ENCODE results near the gene PLEKHA7.

The PLEKHA7 gene

DNA sequence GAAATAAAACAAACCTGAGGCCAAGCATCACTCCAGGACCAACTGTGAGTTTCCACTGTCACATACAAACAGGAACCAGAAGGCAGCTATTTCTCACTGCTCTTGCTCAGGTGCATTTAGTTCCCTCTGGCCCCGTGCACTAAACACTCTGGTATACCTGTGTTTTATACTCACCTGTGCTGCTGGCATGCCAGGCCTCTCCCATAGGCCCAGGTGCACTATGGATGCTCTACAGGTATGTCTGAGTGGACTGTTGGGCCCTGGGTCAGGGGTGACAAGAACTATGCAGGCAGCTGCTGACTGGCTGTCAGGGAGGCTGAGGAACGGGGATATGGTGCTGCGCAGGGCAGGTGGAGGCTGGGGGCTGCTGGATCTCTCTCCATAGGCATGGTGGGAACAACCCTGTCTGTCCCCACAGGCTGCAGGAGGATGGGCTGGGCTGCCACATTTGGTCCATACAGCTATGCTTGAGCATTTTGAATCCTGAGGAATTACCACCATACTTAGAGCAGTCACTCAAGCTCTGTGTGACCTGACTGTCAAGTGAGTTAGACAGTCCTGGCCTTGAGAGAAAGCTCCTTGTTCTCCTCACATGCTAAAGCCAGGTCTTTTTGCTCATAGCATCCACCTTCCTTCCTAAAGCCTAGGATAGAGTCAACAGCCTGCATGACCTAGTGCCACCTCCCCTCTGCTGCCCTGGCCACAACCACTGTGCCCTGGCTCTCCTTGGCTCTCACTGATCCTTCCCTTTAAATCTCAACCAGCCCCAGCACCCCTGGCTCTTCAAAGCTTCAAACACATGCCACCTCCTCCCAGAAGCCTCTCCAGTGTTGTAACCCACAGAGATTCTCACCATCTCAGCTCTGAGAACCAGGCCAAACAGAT is 202.8 kb downstream of the PLEKHA7 start:
- Histone ChIP-seq H3K9ac (ENCODE audit: low read length) (no peak overlapping the region), H3K4me1 (ENCODE audit: control insufficient read depth, low read depth, low read length) (peaks cover 5% of the 10 kb centered on the region), H3K27ac (ENCODE audit: low read depth, low read length) (no peak overlapping the region), H3K56ac (ENCODE audit: low read length) (peak overlapping the region; percentile 6), H3K27me3 (ENCODE audit: insufficient read depth, low read length, poor library complexity) (no peaks in the 10 kb centered on the region), H4K8ac (ENCODE audit: low read depth, low read length) (no peak overlapping the region), H3K18ac (ENCODE audit: low read length) (no peak overlapping the region), H2BK120ac (ENCODE audit: low read depth, low read length) (no peak overlapping the region), H3K36me3 (ENCODE audit: control insufficient read depth, insufficient read depth, low read length) (no peaks in the 10 kb centered on the region), H3K4me2 (ENCODE audit: low read length) (no peak overlapping the region), H3K4me3 (ENCODE audit: low read length) (no peak overlapping the region), H2BK15ac (replicated peaks; ENCODE audit: low read depth) (no peak overlapping the region), H4K5ac (ENCODE audit: low read length) (no peak overlapping the region), H3K79me2 (ENCODE audit: control insufficient read depth, insufficient read depth, low read length) (no peaks in the 10 kb centered on the region), H3K4ac (ENCODE audit: low read depth, low read length) (no peak overlapping the region), H3K79me1 (ENCODE audit: low read length) (no peaks in the 10 kb centered on the region), H2BK5ac (ENCODE audit: low read length) (no peak overlapping the region), H2AK5ac (ENCODE audit: low read length) (no peak overlapping the region), H3K23ac (ENCODE audit: low read length) (no peak overlapping the region)
- DNase-seq = no peak
- WGBS (ENCODE audit: extremely low coverage, insufficient coverage, low lambda C conversion rate) = no CpG with 5 or more reads among the region's 3 CpGs

DNA sequence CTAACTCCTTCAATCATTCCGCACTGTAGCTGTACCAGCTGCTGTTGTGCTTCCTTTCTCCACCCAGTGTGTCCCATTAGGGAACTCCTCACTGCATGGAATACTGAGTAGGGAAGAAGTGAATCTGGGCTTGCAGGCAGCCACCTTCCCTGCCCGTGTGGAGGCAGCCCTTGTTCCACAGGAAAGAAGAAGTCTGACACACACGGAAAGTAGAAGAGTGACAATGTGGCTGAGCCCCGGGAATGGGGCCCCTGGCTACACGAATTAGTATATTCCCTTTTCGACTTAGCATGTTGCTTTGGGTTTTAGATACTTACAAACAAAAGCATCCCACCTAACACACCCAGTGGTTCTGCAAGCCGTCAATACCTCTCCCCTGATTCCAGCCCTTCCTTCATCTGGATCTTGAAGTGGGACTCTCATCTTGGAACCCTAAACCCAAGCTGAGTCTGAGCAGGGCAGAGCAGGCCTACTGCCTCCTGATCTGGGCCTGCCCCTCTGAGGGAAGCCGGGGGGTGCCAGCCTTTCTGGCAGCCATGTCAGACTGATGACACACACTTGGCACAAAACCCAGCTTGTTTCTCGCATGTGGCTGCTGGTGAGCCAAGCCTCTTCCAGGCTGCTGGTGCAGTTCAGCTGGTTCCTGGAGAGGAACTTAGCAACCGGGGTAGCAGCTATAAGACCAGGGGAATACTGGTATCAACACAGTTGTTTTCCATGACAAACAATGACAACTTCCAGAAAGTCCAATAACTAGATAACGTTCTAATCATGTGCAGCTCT is 204.1 kb downstream of the PLEKHA7 start:
- Histone ChIP-seq H2BK5ac (ENCODE audit: low read length) (no peak overlapping the region), H3K18ac (ENCODE audit: low read length) (no peak overlapping the region), H3K36me3 (ENCODE audit: control insufficient read depth, insufficient read depth, low read length) (no peaks in the 10 kb centered on the region), H3K4me2 (ENCODE audit: low read length) (no peak overlapping the region), H3K56ac (ENCODE audit: low read length) (no peak overlapping the region), H3K4me1 (ENCODE audit: control insufficient read depth, low read depth, low read length) (peaks cover 5% of the 10 kb centered on the region), H3K9ac (ENCODE audit: low read length) (no peak overlapping the region), H3K79me1 (ENCODE audit: low read length) (no peaks in the 10 kb centered on the region), H4K8ac (ENCODE audit: low read depth, low read length) (no peak overlapping the region), H3K27me3 (ENCODE audit: insufficient read depth, low read length, poor library complexity) (no peaks in the 10 kb centered on the region), H4K5ac (ENCODE audit: low read length) (peak overlapping the region; percentile 44), H2BK15ac (replicated peaks; ENCODE audit: low read depth) (no peak overlapping the region), H3K27ac (ENCODE audit: low read depth, low read length) (no peak overlapping the region), H3K4me3 (ENCODE audit: low read length) (no peak overlapping the region), H2AK5ac (ENCODE audit: low read length) (no peak overlapping the region), H3K4ac (ENCODE audit: low read depth, low read length) (no peak overlapping the region), H3K79me2 (ENCODE audit: control insufficient read depth, insufficient read depth, low read length) (no peaks in the 10 kb centered on the region), H2BK120ac (ENCODE audit: low read depth, low read length) (no peak overlapping the region), H3K23ac (ENCODE audit: low read length) (no peak overlapping the region)
- no peak for DNase-seq
- no CpG with 5 or more reads among the region's 11 CpGs for WGBS (ENCODE audit: extremely low coverage, insufficient coverage, low lambda C conversion rate)

DNA sequence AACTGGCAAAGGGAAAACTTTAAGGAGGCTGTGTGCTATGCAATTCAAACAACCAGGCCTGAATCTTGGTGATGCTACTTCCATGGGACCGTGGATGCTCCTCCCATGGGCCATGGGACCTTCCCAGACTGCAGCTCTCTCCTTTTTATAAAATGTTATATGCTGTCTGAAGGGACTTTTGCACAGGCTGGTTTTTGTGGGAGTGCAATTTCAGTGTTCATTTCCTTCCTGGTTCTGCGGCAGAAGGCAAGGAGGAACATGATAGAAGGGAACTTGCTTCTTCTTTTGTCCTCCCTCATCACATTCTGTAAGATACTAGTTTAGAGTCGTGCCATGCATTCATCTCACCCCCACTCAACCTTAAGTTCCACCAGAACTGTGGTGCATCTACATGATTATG is 206.9 kb downstream of the PLEKHA7 start:
- Histone ChIP-seq H4K8ac (ENCODE audit: low read depth, low read length) (no peak overlapping the region), H3K9ac (ENCODE audit: low read length) (no peak overlapping the region), H3K36me3 (ENCODE audit: control insufficient read depth, insufficient read depth, low read length) (no peaks in the 10 kb centered on the region), H3K23ac (ENCODE audit: low read length) (no peak overlapping the region), H3K4me3 (ENCODE audit: low read length) (no peak overlapping the region), H3K4me2 (ENCODE audit: low read length) (no peak overlapping the region), H3K27me3 (ENCODE audit: insufficient read depth, low read length, poor library complexity) (no peaks in the 10 kb centered on the region), H3K4me1 (ENCODE audit: control insufficient read depth, low read depth, low read length) (peaks cover 3% of the 10 kb centered on the region), H3K27ac (ENCODE audit: low read depth, low read length) (no peak overlapping the region), H2BK15ac (replicated peaks; ENCODE audit: low read depth) (no peak overlapping the region), H3K79me1 (ENCODE audit: low read length) (no peaks in the 10 kb centered on the region), H2BK120ac (ENCODE audit: low read depth, low read length) (no peak overlapping the region), H4K5ac (ENCODE audit: low read length) (no peak overlapping the region), H2AK5ac (ENCODE audit: low read length) (no peak overlapping the region), H3K4ac (ENCODE audit: low read depth, low read length) (no peak overlapping the region), H2BK5ac (ENCODE audit: low read length) (no peak overlapping the region), H3K79me2 (ENCODE audit: control insufficient read depth, insufficient read depth, low read length) (no peaks in the 10 kb centered on the region), H3K18ac (ENCODE audit: low read length) (no peak overlapping the region), H3K56ac (ENCODE audit: low read length) (no peak overlapping the region)
- DNase-seq = no peak
- WGBS (ENCODE audit: extremely low coverage, insufficient coverage, low lambda C conversion rate) = no CpG with 5 or more reads among the region's 3 CpGs

DNA sequence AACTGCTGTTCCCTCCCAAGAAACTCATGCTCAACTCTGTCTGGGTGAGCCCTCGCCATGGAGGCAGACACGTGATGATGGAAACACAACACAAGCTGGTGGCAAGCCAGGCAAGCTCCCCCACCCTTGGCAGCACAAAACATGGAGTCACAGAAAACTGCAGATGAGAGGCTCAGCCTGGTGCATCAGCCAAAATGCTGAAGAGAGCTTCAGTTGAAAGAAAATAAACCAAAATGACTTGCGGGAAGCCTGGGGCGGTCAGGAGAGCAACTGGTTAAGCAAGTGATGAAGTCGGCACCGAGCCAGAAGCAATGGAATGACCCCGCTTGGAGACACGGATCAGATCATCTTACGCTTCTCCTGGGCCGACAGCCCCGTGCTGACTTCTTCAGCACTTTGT is 207.4 kb downstream of the PLEKHA7 start:
- Histone ChIP-seq H2BK5ac (ENCODE audit: low read length) (no peak overlapping the region), H3K79me1 (ENCODE audit: low read length) (no peaks in the 10 kb centered on the region), H3K27ac (ENCODE audit: low read depth, low read length) (no peak overlapping the region), H3K56ac (ENCODE audit: low read length) (no peak overlapping the region), H4K8ac (ENCODE audit: low read depth, low read length) (no peak overlapping the region), H3K4me1 (ENCODE audit: control insufficient read depth, low read depth, low read length) (no peaks in the 10 kb centered on the region), H3K4me3 (ENCODE audit: low read length) (no peak overlapping the region), H3K27me3 (ENCODE audit: insufficient read depth, low read length, poor library complexity) (no peaks in the 10 kb centered on the region), H2BK120ac (ENCODE audit: low read depth, low read length) (no peak overlapping the region), H3K4me2 (ENCODE audit: low read length) (no peak overlapping the region), H2AK5ac (ENCODE audit: low read length) (no peak overlapping the region), H2BK15ac (replicated peaks; ENCODE audit: low read depth) (no peak overlapping the region), H3K9ac (ENCODE audit: low read length) (no peak overlapping the region), H3K79me2 (ENCODE audit: control insufficient read depth, insufficient read depth, low read length) (no peaks in the 10 kb centered on the region), H3K23ac (ENCODE audit: low read length) (no peak overlapping the region), H3K18ac (ENCODE audit: low read length) (no peak overlapping the region), H3K36me3 (ENCODE audit: control insufficient read depth, insufficient read depth, low read length) (no peaks in the 10 kb centered on the region), H3K4ac (ENCODE audit: low read depth, low read length) (no peak overlapping the region), H4K5ac (ENCODE audit: low read length) (no peak overlapping the region)
- WGBS (ENCODE audit: extremely low coverage, insufficient coverage, low lambda C conversion rate) = no CpG with 5 or more reads among the region's 11 CpGs
- DNase-seq = no peak

DNA sequence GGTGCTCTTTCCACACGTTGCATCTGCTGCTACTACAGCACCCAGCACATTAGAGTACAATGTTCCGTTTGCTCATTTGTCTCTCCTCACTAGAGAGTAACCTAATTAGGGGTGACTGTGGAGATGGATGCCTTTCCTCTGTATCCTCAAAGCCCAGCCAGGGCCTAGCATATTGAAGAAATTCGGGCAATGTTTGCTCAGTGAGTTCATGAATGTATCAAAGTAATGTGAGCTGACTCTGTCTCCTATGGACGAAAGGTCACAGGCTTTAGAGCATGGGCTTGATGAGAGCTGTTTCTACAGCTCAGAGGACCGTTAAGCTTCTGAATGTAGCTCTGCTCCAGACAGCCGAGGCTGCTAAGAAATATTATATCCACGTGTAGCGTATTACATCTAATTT is 208.3 kb downstream of the PLEKHA7 start:
- no peak for DNase-seq
- Histone ChIP-seq H3K23ac (ENCODE audit: low read length) (no peak overlapping the region), H4K8ac (ENCODE audit: low read depth, low read length) (no peak overlapping the region), H3K79me1 (ENCODE audit: low read length) (no peaks in the 10 kb centered on the region), H3K4ac (ENCODE audit: low read depth, low read length) (no peak overlapping the region), H2BK120ac (ENCODE audit: low read depth, low read length) (no peak overlapping the region), H3K36me3 (ENCODE audit: control insufficient read depth, insufficient read depth, low read length) (no peaks in the 10 kb centered on the region), H3K4me1 (ENCODE audit: control insufficient read depth, low read depth, low read length) (peaks cover under 1% of the 10 kb centered on the region), H3K56ac (ENCODE audit: low read length) (no peak overlapping the region), H3K27me3 (ENCODE audit: insufficient read depth, low read length, poor library complexity) (no peaks in the 10 kb centered on the region), H2AK5ac (ENCODE audit: low read length) (no peak overlapping the region), H4K5ac (ENCODE audit: low read length) (no peak overlapping the region), H2BK5ac (ENCODE audit: low read length) (no peak overlapping the region), H3K79me2 (ENCODE audit: control insufficient read depth, insufficient read depth, low read length) (no peaks in the 10 kb centered on the region), H2BK15ac (replicated peaks; ENCODE audit: low read depth) (no peak overlapping the region), H3K4me3 (ENCODE audit: low read length) (no peak overlapping the region), H3K9ac (ENCODE audit: low read length) (no peak overlapping the region), H3K4me2 (ENCODE audit: low read length) (no peak overlapping the region), H3K27ac (ENCODE audit: low read depth, low read length) (no peak overlapping the region), H3K18ac (ENCODE audit: low read length) (no peak overlapping the region)
- WGBS (ENCODE audit: extremely low coverage, insufficient coverage, low lambda C conversion rate) = no CpG with 5 or more reads among the region's 8 CpGs
